NCI-H748 (cell line): ENCODE results near the gene CLIC1.

ENCODE experiments used
- DNase-seq: peaks from one replicate; lab custom pipeline; 2025; ENCODE audit not compliant: unreplicated experiment; lab: John Stamatoyannopoulos, UW

The CLIC1 gene

DNA sequence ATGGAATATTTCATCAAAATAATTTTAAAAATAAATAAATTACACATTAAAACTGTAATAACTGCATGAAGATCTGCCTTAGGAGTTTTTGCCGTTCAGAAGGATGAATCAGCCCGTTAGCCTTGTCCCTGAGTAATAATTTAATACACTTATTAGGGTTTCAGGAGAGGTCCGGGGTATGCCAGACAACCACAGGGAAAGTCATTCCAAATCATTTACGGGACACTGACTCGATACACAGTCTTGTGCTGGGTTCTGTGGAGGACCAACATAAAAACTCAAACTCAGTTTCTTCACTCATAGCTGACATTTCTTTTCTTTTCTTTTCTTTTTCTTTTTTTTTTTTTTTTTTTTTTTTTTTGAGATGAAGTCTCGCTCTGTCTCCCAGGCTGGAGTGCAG is 30.4 kb downstream of the CLIC1 start:
- DNase-seq = no peak

DNA sequence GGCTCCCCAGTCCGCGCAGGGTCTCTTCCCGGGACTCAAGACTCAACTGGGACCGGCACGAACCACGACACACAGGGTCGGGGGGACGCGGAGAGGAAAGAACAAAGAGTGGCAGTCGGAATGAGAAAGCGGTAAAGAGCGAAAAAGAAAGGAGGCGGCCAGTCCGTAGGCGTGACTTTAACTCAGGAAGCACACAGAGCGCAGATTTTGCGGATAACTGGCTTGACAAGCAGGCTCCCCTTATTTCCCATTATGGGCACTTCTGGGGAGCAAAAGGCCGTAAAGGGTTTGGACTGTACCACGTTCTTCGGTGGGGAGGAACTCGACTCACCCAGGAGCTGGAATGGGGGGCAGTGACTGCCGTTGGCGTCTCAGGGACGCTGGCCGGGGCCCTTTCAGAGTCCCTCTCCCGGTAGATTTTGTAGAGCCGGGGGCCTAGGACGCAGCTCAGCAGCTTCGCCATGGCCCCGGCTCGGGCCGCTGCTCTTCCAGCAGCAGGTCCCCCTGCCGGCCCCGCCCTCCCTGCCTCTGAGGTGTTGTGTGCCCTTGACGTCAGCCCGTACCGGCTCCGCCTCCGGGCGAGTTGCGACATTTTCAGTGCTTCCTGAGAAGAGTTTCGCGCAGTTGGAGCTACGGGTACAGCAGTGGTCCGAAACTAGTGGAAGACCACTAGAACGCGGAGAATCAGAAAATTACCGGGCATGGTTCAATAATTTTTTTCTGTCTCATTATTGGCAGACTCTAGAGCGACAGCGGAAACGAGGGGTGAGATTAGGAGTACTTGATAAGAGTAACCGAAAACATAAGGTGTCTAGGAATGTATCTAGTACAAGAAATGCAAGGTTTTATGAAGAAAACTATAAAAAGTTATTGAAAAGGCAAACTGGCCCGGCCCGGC is 33.3 kb downstream of the CLIC1 start, which contains the start of gene ABHD16A:
Gene ABHD16A (minus strand): TSS at position 506 of the 898 bp plus-strand sequence. CDS start 43 bp downstream, at position 463.
- DNase-seq = peak; percentile 99

DNA sequence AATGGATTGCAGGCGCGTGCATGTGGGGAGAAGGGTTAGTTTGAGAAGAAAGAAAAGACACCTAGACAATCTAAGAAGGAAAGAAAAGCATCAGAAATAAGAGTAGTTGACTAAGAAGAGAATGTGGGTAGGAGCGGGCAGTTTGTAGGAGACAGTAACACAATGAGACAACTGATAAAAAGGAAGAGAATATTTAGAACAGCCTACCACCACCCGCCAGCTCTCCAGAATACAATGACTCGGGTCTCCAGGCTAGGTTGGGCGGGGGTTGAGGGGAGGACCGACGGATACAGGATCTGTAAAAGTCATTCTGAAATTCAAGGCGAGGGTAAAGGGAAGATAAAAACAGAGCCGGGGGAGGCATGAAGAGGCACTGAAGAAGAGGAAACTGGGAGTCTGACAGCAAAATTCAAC is 33.9 kb downstream of the CLIC1 start:
- peak; percentile 56 for DNase-seq

DNA sequence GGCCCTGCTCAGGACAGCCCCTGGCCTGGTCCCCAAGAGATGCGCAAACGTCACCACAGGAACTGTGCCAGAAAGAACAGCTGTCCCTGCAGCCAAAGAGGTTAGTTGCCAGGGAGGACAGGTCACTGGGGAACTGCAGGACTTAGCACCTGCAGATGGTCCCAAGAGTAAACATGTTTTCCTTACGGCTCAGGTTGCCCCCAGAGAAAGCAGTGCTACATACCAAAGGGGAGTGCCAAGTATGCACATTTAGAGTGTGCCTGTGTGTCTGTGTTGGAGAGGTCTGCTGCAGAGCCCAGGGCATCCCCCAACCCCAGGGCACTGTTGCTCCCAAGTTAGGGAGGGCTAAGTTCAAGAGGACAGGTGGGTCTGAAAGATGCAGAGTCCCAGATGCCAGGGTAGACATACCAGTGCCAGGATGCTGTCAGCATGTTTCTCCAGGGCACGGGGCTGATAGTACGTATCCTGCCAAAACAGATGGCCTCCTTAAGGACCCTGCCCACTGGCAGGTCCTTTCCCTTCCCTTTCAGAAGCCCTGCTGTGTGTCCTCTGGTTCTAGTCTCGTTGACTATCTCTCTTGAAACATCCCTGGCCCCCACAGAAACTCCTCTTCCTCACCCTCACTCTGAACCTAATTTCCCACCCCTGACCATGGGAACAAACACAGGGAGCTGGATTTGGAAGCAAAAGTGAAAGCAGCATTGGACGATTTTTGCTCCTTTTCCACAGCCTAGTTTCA is 34.5 kb downstream of the CLIC1 start:
- DNase-seq = peak; percentile 77

DNA sequence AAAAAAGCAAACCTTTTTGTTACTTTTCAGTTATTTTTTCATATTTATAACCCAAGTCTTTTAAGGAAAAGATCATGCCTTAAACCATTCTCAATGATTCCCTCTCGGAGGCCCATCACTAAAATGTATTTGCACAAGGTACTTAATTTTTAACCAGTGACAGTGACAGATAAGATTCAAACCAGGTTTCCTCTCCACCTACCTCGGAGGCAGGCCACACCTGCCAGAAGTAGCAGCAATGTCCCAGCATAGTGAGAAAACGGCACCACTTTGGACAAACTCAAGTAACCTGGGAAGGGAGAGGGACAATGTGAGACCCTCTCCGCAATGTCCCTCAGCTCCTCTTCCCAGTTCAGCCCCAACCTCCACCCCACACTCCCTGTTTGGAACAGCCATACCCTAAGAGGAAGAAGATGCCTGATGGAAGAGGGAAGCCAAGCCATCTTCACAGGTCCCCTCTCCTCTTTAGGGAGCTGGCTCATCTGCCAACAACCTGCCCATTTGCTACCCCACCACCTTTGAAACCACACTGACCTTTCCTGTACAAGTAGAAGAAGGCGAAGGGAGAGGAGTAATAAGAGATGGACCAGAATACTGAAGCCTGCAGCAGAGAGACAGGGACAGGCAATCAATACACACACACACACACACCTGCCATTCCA is 35.5 kb downstream of the CLIC1 start:
- no peak for DNase-seq

DNA sequence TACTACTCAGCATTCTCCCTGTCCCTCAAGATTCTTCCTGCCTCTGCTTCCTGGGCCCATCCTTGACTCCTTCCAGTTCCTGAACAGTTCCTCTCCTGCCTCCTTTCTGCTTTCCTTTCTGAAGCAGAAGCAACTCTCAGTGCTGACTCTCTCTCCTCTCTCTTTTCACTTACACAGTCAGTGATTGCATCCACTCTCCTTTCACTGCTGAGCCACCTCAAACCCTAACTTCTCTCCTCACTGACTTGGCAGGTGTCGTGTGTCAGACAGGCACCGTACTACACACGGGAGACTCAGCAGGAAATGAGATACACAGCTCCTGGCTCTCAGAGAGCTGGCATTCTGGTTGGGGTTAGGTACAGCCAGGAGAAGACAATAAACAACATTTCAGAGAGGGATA is 38.8 kb downstream of the CLIC1 start:
- DNase-seq = no peak

DNA sequence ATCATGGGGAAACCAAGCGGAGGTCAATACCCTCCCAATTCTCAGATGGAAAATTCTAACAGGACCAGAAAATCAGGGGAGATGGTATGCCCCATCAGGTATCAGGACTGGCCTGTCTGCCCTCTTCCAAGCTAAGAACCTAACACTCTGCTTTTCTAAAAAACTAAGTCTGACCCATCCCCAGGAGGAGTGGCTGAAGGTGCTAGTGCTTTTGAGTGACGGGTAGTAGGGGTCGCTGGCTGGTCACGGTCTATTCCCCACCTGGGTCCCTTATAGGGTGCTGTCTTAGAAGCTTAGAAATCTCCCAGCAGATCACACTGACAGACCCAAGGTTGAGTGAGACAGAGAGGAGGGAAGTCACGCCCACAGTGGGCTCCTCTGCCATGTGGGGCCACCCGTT is 42.8 kb downstream of the CLIC1 start:
- DNase-seq = no peak

DNA sequence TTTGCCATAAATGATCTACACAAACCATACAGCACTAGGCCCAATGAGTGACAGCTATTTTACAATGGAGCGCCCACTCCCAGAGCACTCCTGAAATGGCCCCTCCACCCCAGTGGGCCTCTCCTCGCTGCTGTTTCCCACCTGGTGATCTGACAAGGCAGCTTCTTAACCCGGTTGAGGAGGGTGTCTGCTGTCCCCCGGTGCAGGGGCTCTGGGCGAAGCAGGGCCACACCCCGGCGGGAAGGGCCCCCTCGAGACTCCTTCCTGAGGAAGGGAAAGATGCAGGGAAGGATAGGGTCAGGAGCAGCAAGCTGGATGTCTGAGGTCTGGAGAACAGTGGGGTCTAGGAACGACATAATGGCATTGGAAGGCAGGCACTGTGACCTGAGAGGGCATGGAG is 43.4 kb downstream of the CLIC1 start:
- DNase-seq = no peak

DNA sequence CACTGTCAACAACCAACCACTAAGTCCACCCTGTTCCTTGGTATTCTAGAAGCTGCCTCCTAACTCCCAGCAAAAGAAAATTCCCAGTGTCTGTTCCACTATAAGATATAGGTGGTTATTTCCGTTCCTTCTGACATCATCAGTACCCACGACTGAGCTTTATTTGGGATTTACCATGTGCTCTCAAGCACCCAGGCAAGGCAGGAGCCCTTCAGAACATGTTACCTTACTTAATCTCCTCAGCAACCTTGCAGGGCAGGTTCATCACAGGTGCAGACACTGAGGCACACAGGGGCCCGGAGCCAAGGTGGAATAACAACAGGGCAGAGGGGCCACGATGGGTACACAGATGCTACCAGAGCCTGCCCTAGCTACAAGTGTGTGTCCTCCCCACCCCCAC is 44.0 kb downstream of the CLIC1 start:
- DNase-seq = no peak

DNA sequence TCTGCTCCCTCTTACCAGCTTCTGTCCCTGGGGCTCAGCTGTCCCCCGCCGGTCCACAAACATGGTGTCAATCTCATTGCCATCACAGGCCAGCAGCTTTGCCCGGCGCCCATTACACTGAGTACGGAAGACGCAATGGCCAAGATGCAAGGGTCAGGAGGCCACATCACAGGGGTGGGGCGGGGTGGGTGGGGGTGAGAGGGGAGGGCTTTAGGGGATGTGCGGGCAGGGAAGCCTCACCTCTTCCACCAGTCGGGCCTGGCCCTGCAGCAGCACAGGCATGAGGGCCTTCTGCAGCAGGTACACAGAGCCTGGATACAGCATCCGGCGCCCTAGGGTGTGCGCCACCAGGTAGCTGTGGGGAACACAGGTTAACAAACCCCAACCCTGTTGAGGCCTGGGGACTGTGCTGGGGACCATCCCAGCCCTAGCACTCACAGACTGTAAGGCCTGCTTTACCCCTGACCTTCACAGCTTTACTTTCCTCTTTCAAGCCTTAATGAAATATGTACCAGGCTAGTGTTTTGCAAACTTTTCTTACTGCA is 44.7 kb downstream of the CLIC1 start:
- DNase-seq = no peak

DNA sequence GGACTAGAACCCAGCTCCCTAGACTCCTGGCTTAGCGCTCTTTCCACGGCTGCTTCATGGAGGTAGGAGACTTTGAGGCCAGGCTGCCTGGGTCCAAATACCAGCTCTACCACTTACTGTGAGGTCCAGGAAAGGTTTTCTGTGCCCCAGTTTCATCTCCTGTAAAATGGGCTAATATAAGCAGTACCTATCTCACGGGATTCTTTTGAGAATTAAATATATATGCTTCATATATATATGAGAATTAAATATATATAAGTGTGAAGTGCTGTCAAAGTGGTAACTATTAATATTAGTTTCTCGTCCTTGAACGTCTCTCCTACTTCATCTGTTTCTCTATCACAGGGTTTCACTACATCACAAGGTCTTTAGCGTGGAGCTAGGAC is 45.3 kb downstream of the CLIC1 start:
- no peak for DNase-seq

DNA sequence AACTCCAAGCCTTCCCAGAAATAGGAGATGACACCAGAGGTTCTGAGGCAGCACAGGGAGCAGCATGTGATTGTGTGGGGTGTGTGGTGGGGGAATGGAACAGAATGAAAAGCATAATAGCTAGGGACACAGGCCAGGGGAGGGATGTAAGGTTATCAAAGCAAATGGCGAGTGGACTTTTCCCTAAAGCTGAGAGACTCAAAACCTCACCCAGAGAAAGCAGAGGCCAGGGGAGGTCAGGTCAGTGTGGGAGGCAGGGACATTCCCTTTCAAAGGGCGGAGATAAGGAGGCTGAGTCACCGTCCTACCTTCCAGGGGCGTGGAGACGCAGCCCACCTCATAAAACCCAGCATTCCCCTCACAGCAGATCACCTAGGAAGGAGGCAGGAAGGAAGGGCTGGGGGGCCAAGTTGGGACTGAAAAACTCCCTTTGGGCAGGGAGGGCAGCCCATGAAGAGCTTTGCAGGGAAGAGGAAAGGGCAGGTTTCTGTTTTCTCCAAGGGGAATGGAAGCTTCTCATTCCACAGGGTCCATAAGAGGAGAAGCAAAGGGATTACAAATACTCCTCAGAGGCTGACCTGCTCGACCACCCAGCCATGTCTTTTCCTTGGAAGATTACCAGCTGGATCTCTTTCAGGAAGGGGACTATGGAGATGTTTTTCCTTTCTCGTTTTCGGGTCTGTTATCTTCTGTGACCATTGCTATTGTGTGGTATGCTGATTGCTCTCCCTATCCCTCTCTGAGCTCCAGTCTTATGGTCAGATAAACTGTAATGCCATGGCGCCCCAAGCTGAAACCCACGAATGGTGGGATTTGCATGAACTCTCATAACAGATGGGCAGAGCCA is 45.9 kb downstream of the CLIC1 start:
- no peak for DNase-seq

DNA sequence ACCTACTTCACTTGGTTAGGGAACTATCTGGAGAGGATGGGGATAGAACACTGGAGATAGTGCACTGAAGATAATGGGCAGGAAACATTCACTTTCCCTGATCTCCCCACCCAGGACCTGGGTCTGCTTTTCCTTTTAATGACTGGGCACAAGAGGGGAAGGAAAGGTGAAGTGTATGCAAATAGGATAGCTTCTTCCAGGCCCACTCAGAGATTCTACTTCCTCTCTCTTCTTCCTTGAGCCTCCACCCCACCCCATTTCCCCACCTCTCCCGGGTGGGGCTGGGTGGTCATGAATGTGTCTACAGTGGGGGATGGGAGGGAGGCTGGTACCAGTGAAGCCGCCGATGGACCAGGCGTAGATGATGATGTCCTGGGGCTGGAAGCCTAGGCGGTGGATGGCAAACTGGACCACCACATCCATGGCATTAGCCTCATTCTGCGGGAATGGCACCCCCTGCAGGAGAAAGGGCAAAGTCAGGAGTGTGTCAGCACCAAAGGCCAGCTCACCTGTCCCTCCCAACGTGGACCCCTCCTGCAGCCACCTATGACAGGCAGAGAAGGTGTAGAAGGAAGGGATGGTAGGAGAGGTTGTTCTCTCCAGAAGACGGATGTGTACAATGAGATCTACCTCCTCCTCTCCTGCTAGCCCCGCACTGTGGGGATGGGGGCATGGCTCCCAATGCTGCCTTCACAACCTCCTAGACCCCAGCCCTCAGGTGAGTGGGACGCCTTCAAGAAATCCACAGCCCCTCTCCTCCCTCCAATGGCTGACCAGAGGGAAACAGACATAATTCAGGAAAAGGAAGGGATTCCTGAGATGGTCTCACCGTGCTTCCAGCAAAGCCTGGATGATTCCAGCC is 46.9 kb downstream of the CLIC1 start:
- no peak for DNase-seq

DNA sequence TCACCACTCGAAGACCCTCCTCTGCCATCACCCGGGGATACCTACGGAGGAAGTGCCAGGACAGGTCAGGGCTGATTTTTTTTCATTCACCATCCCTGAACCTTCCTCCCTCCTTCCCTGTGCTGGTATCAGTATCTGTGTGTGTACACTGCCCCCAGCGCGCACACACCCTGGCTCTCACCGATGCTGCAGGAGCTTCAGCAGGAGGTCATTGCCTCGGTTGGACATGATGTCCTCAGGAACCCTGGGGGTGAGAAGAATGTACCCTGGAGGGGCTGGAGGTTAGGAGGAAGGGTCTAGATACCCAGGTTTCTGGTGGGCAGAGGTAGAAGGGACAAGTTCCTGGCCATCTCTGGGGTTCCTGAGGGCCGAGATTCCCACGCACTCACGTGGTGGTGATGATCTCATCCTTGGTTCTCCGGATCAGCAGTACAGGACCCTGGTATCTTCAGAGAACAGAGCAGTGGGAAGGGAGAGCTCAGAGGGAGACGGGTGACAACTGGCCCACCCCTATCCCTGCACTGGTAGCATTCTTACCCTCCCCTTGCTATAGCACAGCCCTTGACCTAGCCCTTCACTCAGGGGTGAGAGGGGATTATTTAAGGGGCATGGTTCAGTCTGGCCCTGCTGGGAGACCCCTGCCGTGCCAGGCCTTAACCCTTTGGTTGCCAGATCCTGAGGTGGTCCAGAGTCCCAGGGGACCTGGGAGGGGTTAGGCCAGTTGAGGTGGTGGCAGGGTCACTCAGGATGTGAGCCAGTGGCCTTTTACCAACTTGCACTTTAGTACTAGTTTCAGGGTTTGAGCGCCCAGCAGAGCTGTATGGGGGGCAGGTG is 48.3 kb downstream of the CLIC1 start:
- no peak for DNase-seq

DNA sequence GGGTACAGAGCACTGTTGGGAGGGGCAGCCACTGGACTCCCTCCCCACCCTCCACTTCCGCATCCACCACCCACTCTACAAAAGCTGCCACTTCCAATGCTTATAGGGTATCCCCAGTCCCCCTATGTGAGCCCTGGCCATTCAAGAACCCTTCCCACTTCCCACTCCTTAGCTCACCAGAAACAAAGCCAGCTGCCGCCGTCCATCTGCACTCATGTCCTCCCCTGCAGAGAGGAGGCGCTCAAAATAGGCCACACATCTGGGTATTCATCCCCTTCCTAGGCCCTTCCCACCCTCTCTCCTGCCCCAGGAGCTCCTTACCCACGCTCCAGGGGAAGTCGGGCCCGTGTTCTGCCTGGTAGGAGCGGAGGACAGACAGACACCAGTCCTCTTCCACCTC is 49.0 kb downstream of the CLIC1 start:
- no peak for DNase-seq

DNA sequence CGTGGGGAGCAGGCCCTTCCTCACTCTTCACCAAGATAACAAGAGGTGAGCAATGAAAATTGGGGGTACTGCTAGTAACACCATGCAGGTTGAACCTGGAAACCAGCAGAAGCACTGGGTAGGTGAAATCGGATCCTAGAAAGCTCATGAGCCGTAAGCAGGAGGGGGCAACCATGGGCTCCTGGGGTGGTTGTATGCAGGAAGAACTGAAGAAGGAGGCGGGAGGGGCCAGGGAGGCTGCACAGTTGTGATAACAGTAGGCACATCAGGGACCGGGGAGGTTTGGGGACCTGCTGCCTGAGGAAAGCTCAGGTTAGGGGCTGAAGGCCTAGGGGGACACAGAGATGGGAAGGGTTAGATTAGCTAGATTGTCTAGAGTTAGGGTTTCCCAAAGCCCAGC is 49.8 kb downstream of the CLIC1 start:
- no peak for DNase-seq

DNA sequence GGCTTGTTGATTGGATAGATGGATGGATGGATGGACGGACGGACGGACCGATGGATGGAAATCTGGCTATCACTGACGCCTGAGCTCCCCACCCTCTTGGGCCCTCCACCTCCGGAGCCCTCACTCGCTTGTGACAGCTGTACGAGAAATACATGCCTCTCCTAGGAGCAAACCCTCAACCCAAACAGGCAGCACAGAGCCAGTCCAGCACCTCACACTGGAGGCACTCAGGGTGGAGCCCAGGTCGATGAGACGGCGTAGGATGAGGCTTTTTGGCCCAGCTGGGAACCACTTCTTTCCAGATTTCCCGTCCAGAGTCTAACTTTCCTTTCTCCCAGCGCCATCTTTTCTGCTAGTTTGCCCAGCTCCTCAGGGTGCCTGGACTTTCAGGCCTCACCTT is 52.7 kb downstream of the CLIC1 start:
- peak; percentile 59 for DNase-seq

DNA sequence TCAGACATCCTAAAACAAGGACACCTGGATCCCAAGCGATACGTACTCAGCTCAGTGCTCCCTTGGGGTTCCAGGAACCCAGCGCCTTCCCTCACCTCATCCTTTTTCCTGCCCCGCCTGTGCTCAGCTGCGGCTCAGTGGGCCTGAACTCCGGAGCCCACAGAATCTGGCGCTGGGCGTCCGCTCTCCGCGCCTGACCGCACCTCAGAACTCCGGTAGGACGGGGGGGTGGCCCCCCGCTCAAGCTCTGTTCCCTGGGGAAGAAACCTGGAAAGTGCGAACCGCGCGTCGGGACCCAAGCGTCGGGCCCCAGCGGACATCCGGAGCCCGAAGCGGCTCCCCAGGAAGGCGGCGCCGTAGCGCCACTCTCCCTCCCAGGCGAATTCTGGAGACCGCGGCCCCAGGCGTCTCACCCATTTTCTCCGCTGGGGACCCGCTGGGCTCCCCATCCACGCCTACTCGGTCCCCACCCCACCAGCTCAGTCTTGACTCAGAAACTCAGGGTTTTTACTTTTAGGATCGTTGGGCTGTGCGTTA is 55.1 kb downstream of the CLIC1 start:
- DNase-seq = peak; percentile 79
